Measurements from ENCODE around the gene BARX1.

DNA sequence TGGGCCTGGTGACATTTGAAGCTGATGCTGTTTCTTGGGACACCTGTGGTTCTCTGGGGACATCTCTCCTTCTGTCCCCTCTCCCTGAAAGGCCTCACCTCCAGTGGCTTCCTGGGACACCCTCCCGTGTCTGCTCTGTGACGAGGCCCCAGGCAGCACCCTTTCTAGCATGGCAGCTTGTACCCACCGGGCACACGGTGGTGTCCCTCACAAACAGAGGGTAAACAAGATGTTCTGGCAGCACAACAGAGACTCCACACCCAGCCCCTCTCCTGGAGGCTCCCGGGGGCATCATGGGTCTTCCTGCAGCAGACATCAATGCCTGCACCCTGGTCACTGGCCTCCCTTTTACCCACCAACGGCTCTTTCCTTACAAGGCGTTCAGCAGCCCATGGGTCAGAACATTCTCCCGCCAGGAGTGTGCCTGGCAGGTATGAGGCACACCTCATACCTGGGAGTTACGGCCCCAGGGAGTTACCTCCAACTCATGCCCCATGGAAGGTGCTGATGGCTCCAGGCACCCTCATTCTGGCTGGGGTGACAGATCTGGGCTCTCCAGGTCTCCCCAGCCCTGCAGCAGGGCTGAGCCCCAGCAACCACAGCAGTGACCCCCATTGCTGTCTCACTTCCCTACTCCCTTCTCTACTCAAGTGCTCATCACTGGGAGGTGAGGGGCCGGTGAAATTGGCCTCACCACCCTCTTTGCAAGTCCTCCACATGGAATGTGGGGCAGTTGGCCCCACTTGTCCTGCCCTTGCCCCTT lies 51.1 kb downstream of the BARX1 start:
- TF ChIP-seq, protein P1, sequence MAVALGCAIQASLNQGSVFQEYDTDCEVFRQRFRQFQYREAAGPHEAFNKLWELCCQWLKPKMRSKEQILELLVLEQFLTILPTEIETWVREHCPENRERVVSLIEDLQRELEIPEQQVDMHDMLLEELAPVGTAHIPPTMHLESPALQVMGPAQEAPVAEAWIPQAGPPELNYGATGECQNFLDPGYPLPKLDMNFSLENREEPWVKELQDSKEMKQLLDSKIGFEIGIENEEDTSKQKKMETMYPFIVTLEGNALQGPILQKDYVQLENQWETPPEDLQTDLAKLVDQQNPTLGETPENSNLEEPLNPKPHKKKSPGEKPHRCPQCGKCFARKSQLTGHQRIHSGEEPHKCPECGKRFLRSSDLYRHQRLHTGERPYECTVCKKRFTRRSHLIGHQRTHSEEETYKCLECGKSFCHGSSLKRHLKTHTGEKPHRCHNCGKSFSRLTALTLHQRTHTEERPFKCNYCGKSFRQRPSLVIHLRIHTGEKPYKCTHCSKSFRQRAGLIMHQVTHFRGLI (CRISPR knock-in tag; IDR thresholded peaks at IDR 0.05) = no peak
- TF ChIP-seq JUNB (CRISPR knock-in tag; conservative IDR thresholded peaks at IDR 0.05) (no peak), NFRKB (IDR thresholded peaks at IDR 0.05; ENCODE audit: low read depth) (no peak), FOXM1 (IDR thresholded peaks at IDR 0.05; ENCODE audit: low read depth) (no peak), FOXM1 (CRISPR knock-in tag; IDR thresholded peaks at IDR 0.05; ENCODE audit: low read depth) (no peak), POLR2A (conservative IDR thresholded peaks at IDR 0.05) (no peak), ZNF586 (CRISPR knock-in tag; conservative IDR thresholded peaks at IDR 0.05) (no peak)
- TF ChIP-seq, protein P2, sequence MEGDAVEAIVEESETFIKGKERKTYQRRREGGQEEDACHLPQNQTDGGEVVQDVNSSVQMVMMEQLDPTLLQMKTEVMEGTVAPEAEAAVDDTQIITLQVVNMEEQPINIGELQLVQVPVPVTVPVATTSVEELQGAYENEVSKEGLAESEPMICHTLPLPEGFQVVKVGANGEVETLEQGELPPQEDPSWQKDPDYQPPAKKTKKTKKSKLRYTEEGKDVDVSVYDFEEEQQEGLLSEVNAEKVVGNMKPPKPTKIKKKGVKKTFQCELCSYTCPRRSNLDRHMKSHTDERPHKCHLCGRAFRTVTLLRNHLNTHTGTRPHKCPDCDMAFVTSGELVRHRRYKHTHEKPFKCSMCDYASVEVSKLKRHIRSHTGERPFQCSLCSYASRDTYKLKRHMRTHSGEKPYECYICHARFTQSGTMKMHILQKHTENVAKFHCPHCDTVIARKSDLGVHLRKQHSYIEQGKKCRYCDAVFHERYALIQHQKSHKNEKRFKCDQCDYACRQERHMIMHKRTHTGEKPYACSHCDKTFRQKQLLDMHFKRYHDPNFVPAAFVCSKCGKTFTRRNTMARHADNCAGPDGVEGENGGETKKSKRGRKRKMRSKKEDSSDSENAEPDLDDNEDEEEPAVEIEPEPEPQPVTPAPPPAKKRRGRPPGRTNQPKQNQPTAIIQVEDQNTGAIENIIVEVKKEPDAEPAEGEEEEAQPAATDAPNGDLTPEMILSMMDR (IDR thresholded peaks at IDR 0.05 in 2 of 3, conservative IDR thresholded peaks at IDR 0.05 in 1 of 3; ENCODE audit: insufficient read depth in 2 of 3, low read depth in 1 of 3, low read length in 3 of 3) = no peak
